ENCODE data around the gene NME8.

- TF ChIP-seq, protein P1, sequence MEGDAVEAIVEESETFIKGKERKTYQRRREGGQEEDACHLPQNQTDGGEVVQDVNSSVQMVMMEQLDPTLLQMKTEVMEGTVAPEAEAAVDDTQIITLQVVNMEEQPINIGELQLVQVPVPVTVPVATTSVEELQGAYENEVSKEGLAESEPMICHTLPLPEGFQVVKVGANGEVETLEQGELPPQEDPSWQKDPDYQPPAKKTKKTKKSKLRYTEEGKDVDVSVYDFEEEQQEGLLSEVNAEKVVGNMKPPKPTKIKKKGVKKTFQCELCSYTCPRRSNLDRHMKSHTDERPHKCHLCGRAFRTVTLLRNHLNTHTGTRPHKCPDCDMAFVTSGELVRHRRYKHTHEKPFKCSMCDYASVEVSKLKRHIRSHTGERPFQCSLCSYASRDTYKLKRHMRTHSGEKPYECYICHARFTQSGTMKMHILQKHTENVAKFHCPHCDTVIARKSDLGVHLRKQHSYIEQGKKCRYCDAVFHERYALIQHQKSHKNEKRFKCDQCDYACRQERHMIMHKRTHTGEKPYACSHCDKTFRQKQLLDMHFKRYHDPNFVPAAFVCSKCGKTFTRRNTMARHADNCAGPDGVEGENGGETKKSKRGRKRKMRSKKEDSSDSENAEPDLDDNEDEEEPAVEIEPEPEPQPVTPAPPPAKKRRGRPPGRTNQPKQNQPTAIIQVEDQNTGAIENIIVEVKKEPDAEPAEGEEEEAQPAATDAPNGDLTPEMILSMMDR (IDR thresholded peaks at IDR 0.05; ENCODE audit: low read length), result no peak
- TF ChIP-seq EZH2phosphoT487 (IDR thresholded peaks at IDR 0.05; ENCODE audit: low read length), result no peak
Observed at GRCh38 chr7:37944737-37945054, 96.3 kb downstream of the NME8 start.
